Calu3 (cell line): ENCODE measurements around the gene PPP1R3C. TPM values are rescaled to one million over a fixed set of nuclear protein-coding genes. Genes with fewer than 3 reads are reported as not detected.

ENCODE experiments used
- BruUV-seq: library from RNA; stranded (reverse); fragments of 400-500 nt; replicated peaks from 2 replicates; lab custom pipeline; 2021; lab: Mats Ljungman, UMichigan
- CTCF ChIA-PET: fragments of 300-600 bp; sonication (Branson Sonifier 250); formaldehyde crosslinking; loops from one replicate; lab custom pipeline; 2022; ENCODE audit warnings: antibody characterized with exemption; lab: Charles Lee
- DNase-seq: peaks from one replicate; pipeline ENCODE4 v3.0.0; 2022
- H3K27ac Mint-ChIP-seq: one replicate; pipeline ENCODE4 v1.8.0; 2022; ENCODE audit warnings: mixed read lengths; ENCODE audit not compliant: unreplicated experiment
- H3K27me3 Mint-ChIP-seq: one replicate; pipeline ENCODE4 v1.8.0; 2022; ENCODE audit warnings: mixed read lengths; ENCODE audit not compliant: unreplicated experiment
- H3K36me3 Mint-ChIP-seq: one replicate; pipeline ENCODE4 v1.8.0; 2022; ENCODE audit warnings: mild to moderate bottlenecking, moderate library complexity, mixed read lengths; ENCODE audit not compliant: insufficient read depth, unreplicated experiment
- H3K4me1 Mint-ChIP-seq: one replicate; pipeline ENCODE4 v1.8.0; 2022; ENCODE audit warnings: mild to moderate bottlenecking, low read depth, mixed read lengths; ENCODE audit not compliant: unreplicated experiment
- H3K4me3 Mint-ChIP-seq: one replicate; pipeline ENCODE4 v1.8.0; 2022; ENCODE audit warnings: mild to moderate bottlenecking, low read depth, moderate library complexity, mixed read lengths; ENCODE audit not compliant: unreplicated experiment
- H3K9me3 Mint-ChIP-seq: one replicate; pipeline ENCODE4 v1.8.0; 2022; ENCODE audit warnings: low read depth, mixed read lengths; ENCODE audit not compliant: unreplicated experiment
- CTCF ChIP-seq: fragments of 200-600 bp; IDR thresholded peaks from one replicate; pipeline ENCODE4 v1.8.0; 2022; ENCODE audit warnings: antibody characterized with exemption; ENCODE audit not compliant: unreplicated experiment
- intact Hi-C: fragments of 100-400 bp; cut with micrococcal nuclease; formaldehyde crosslinking; loops from one replicate; pipeline ENCODE4 v1.10.0; 2022; ENCODE audit not compliant: unreplicated experiment
- total RNA-seq: library from RNA; stranded (reverse); gene quantifications from 2 replicates; pipeline ENCODE4 v1.2.3, GENCODE V29; 2022

The PPP1R3C gene
- total RNA-seq, 1 experiment from 2014 or later = 5.5 TPM

DNA sequence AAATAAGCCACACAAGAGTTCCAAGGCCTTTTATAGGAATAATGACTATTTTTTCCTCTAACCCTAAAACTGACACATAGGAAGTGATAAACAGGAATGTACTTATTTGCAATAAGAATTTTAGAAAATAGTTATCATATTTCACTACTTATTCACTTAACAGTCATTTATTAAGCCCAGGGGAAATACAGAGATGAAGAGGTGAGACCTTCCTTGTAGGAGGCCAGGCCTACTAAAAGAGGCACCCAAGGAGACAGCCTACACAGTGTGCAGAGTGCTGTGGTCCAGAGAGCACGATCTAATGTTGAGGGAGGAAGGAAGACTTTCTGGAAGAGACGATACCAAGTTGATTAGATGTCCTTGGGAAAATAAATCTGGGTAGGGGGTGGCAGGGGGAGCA is 45.0 kb upstream of the PPP1R3C start:
- Mint-ChIP-seq H3K27ac (no peak overlapping the region), H3K36me3 (no peaks in the 10 kb centered on the region), H3K27me3 (no peaks in the 10 kb centered on the region), H3K9me3 (no peaks in the 10 kb centered on the region), H3K4me3 (no peak overlapping the region), H3K4me1 (no peaks in the 10 kb centered on the region)
- intact Hi-C loops = no loop called here
- BruUV-seq = no TSS peak
- TF ChIP-seq CTCF = no peak
- CTCF ChIA-PET = no interaction called here
- DNase-seq = no peak

DNA sequence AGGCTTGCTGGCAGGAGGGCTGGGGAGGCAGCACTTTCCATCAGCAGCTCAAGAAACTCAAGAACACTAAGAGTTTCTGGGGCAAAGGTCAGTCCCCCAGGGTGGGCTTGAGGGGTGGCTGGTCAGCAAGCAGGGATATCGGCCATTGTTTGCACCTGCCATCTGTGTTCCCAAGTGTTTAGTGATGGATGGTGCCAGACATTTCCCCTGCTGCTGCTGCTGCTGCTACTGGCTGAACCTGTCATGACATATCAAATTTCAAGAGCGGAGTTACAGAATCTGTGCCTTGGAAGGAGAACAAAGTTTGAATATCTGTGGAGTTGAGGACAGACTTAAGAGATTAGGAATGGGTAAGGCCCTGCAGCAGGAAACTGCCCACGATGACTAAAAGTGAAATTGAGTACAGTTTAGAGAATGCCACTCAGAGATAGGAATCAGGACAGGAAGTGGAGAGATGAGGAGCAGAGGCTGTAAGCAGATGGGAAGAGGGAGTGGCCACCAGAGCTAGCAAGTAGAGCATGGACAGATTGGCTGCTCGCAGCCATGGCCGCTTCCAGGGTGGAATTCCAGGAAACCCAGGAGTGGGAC is 39.2 kb upstream of the PPP1R3C start:
- no peaks in the 10 kb centered on the region for H3K27me3 Mint-ChIP-seq
- CTCF ChIA-PET = no interaction called here
- intact Hi-C loops = no loop called here

DNA sequence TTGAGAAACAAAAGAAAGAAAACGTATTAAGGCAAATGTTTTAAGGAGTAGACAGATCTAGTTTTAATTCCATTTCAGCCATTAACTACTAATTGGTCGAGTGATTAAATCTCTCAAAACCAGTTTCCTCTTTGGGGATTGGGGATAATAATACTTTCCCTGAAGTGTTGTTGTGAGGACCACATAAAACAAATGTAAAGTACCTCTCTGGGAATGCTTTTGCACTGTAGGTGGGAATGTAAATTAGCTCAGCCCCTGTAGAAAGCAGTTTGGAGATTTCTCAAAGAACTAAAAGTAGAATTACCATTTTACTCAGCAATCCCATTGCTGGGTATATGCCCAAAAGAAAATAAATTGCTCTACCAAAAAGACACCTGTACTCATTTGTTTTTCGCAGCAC is 36.0 kb upstream of the PPP1R3C start:
- Mint-ChIP-seq H3K9me3 (no peaks in the 10 kb centered on the region), H3K4me3 (no peak overlapping the region), H3K4me1 (peaks cover 8% of the 10 kb centered on the region), H3K27ac (no peak overlapping the region), H3K27me3 (no peaks in the 10 kb centered on the region), H3K36me3 (no peaks in the 10 kb centered on the region)
- no peak for TF ChIP-seq CTCF
- BruUV-seq = no TSS peak
- intact Hi-C loops = no loop called here
- CTCF ChIA-PET = no interaction called here
- DNase-seq = no peak

More for the DNA sequence above, 39.2 kb upstream of the PPP1R3C start:
- no peak for TF ChIP-seq CTCF
- H3K4me3 Mint-ChIP-seq = no peak overlapping the region
- H3K27ac Mint-ChIP-seq = no peak overlapping the region
- BruUV-seq = no TSS peak
- no peaks in the 10 kb centered on the region for H3K9me3 Mint-ChIP-seq
- no peaks in the 10 kb centered on the region for H3K36me3 Mint-ChIP-seq
- H3K4me1 Mint-ChIP-seq = peaks cover 8% of the 10 kb centered on the region
- DNase-seq = no peak

GRCh38 chr10:91665842-91666241 is 33.0 kb upstream of the PPP1R3C start:
- no peak for TF ChIP-seq CTCF
- DNase-seq = no peak

More at GRCh38 chr10:91665842-91666241, 33.0 kb upstream of the PPP1R3C start:
- Mint-ChIP-seq H3K27ac (no peak overlapping the region), H3K36me3 (no peaks in the 10 kb centered on the region), H3K9me3 (no peaks in the 10 kb centered on the region), H3K4me3 (no peak overlapping the region), H3K27me3 (no peaks in the 10 kb centered on the region), H3K4me1 (no peaks in the 10 kb centered on the region)
- intact Hi-C loops = no loop called here
- BruUV-seq = no TSS peak
- CTCF ChIA-PET = no interaction called here
